Activated CD8-positive, alpha-beta memory T cell treated with anti-CD3 and anti-CD28 coated beads, Interleukin-2, amount 50 U/mL, for 1 hour (primary cell): ENCODE results near the gene TMEM11.
"Not testable (repeated sequence)": the region's sequence is repeated elsewhere in the genome, so short reads cannot be mapped to it uniquely, and the experiment has no call there.

Experiments
- DNase-seq: peaks from one replicate; pipeline ENCODE4 v3.0.0-alpha.2; 2020; ENCODE audit errors: extremely low read depth

Gene TMEM11

GRCh38 chr17:21242026-21242697 lies 28.2 kb upstream of the TMEM11 start:
- no peak for DNase-seq

DNA sequence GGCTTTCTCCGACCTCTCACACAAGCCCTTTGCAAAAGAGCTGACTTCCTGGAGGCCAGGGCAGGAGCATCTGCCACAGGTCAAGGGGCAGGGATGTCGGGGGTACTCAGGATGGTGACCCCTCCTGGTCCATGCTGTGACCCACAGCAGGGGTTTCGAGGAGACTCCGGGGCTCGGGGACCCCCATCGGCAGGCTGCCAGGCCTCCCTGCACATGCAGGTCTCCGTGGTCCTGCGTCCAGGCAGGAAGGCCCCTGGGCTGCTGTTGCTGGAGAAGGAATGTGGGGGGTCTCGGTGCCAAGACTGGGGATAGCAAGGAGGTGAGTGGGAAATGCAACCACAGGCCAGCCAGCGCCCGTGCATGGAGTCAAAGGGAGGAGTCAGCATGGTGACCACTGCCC lies 27.6 kb upstream of the TMEM11 start:
- DNase-seq = no peak

DNA sequence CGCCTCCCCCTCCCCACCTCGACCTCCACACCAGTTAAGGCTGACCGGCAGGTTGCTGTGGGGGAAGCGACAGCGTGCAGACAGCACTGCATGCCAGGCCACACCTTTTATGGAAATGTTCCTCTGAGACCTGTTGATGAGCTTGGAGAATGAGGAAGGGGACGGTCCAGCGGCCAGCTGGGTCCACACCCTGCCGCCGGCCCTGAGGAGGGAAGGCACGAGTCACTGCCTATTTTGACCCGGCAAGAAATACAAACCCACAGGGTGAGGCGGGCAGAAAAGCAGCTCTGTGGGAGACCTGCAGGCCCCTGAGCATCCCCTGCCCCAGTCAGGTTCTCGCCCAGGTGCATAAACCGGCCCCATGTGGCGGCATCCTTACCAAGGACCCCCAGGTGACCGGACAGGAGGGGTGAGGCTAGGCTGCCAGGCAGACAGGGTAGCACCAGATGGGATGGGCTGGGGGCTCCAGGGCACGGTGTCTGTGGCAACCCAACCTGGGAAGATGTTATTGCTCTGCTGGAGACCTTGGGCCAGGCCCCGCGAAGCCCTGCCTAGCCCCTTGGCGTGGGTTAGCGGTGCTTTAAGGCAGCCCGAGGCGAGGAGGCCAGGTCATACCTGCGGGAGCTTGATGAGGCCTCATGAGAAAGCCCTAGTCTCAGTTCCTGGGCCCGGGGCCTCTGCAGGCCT lies 26.6 kb upstream of the TMEM11 start:
- DNase-seq = no peak

- no peak for DNase-seq
These were observed 25.9 kb upstream of the TMEM11 start for GRCh38 chr17:21239680-21240368.

DNA sequence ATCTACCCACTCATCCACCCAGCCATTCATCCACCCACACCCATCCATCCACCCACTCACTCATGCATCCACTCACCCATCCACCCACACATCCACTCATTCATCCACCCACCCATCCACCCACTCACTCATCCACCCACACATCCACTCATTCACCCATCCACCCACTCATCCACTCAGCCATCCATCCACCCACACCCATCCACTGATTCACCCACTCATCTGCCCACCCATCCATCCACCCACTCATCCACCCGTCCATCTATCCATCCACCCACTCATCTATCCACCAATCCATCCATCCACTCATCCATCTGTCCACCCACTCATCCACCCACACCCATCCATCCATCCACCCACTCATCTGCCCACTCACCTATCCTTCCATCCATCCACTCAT lies 22.0 kb upstream of the TMEM11 start:
- no peak for DNase-seq

DNA sequence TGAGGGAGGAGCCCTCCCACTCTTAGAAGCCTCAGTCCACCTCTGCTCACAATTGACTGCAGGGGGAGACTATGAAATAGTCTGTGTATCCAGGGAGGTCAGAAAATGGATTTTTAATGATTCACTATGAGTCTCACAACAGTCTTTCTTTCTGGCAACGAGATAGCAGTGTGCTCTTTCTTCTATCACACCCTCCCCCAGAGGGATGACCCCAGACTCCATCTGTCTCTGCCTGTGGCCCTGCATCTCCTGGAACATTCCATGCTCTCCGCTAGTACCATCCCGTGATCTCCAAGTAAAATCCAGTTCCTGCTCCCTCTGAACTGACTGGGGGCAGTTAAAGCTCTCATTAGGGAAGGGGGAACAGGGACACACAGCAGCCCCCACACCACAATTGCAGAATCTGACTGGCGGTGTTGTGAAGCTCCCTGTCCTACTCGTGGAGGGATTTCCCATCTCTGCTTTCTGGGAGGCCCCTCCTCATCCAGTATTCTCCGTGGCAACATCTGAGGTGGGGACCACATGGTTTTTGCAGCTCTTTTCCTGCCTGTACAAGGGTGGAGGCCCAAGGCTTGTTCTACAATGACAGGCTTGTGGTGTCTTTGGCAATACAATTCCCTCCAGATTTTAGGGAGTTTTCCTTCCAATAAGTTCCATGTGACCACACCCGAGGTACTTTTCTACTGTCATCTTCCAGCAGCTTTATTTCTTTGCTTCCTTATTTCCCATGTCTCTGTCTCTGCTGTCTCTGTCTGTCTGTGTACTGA lies 19.8 kb upstream of the TMEM11 start:
- DNase-seq = no peak

DNA sequence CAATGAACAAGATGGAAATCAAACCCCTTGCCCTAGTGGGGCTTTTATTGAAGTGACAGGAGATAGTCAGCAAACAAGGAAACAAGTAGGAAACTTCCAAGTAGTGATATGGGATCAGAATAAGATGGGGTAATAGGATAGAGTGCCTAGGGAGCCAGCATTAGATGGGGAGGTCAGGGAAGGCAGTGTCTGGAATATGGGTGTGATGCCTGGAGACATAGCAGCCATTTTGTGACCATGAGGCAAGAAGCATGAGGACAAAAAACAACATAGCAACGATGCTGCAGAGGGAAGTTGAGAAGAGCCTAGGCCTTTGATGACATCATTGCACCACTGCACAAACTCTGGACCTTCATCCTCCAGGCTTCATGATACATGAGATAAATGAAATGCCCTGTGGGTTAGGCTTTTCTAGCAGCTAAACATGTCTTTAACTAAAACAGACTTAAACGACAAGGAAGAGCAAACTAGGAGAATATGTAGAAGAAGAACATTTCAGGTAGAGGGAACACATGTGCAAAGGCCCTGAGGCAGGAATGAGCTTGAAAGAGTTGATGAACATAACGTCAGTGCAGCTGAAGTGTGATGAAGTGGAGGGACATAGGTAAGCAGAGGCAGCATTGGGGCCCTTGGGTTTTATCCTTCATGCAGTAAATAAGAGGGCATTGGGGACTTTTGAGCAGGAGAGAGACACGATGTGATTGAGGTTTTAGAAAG lies 18.2 kb upstream of the TMEM11 start:
- no peak for DNase-seq

DNA sequence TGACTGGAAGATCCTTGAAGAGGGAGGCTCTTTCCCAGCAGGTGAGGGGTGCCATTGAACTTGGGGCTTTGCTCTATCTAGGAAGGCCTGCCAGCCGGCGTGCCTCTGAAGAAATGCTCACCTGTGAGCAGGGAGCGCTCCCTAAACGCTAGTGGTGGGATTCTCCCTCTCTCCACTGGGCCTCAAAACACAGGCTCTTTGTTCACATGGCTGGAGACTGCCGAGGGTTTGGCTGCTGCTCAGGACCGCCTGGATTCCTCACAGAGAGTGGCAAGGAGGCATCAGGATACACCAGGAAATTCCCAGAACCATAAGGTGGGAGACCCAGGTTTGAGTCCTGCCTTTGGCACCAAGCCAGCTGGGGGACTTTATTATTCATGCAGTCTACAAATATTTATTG lies 17.6 kb upstream of the TMEM11 start:
- no peak for DNase-seq

- no peak for DNase-seq
These were observed 14.9 kb upstream of the TMEM11 start for GRCh38 chr17:21228845-21229244.

- no peak for DNase-seq
These were observed 14.2 kb upstream of the TMEM11 start for GRCh38 chr17:21228111-21228510.

DNA sequence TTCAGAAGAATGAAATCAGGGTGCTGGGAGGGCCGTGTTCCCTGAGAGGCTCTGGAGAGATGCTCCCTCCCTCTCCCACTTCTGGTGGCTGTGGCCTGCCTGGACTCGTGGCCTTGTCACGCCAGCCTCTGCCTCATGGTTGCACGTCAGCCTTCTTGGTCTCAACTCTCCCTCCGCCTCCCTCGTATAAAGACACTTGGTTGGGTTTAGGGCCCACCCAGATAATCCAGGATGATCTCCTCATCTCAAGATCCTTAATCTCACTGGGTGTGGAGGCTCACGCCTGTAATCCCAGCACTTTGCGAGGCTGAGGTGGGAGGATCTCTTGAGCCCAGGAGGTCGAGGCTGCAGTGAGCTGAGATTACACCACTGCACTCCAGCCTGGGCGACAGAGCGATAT lies 13.3 kb upstream of the TMEM11 start:
- not testable (repeated sequence) for DNase-seq

- no peak for DNase-seq
These were observed 9.1 kb upstream of the TMEM11 start for GRCh38 chr17:21223086-21223485.

GRCh38 chr17:21218831-21219380 lies 4.9 kb upstream of the TMEM11 start:
- no peak for DNase-seq

- no peak for DNase-seq
These were observed 4.1 kb upstream of the TMEM11 start for GRCh38 chr17:21218101-21218500.

DNA sequence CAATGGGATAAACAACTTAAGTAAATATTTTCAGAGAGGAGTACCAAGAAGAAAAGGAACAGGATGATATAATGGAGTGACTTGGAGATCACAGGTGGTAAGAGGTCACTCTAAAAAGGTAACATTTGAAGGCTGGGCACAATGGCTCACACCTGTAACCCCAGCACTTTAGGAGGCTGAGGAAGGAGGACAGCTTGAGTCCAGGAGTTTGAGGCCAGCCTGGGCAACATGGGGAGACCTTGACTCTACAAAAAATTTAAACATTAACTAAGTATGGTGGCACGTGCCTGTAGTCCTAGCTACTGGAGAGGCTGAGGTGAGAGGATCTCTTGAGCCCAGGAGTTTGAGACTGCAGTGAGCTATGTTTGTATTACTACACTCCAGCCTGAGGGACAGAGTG lies 3.4 kb upstream of the TMEM11 start:
- DNase-seq = no peak

DNA sequence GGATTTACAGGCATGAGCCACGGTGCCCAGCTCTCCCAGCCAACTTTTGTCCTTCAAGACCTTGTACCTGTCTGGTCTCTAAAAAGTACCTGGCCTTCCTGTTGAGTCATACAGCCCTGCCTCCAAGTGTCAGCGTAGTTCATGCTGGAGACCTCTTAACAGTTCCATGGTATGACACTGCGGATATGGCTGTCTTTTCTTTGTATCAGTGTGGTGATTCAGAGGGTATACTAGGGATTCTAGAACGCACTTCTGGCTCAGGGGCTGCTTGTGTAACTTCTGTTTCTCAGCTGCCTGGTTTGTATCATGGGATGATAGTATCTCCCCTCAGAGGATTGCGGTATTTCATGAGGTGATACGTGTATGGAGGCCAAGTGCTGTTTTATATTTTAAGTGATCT lies 2.0 kb upstream of the TMEM11 start:
- DNase-seq = no peak

DNA sequence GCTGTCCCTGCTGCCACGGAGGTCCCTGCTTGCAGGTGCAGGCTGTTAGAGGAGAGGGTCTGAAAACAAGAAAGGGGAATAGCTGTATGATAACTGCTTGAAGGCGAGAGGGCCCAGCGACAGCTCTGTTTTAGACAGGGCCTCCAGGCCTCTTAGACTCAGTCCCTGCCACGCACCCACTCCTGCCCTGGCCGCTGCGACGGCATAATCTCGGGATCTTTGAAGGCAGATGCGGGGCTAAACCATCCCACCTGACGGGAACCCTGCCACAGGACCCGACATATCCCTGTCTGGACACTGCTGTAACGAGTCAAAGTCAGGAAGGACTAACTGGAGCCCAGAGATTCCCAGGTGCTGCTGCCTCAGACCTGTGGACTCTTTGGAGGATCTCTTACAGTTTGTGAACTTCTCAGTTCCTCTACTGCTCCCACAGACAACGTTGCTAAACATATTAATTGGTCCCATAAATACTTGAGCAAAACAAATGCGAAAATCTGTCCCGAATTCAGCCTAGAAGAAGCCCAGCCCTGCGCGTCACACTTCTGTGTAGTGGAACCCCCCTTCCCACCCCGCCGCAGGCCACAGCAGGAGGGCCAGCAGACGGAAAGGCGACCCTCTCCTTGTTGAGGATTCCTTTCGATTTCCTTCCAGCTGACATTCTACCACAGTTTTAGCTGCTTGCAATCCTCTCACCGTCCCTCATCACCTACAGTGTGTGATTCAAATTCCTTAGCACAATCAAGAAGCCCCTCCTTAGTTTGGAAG lies 998 bp upstream of the TMEM11 start:
- no peak for DNase-seq

DNA sequence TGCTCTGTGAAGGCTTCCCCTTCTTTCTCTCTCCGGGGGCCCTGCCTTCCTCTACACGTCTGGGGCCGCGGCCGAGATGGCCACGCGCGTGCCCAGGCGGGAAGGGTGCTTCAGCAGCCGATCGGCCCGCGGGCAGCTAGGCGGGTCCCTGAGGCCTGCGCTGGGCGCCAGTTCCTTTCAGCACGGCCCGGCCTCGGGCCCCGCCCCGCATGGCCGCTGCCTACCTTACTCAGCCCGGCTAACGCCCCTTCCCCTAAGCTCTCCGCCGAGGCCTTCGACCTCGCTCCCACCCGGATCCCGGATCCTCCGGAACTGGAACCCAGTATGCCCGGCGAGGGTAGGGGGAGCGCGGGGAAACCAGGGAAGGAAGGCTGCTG lies 335 bp downstream of the TMEM11 start:
- DNase-seq = no peak

GRCh38 chr17:21212826-21213637 lies 929 bp downstream of the TMEM11 start:
- DNase-seq = no peak
